HG03521 (cell line): Measurements from ENCODE around the gene UBAP2.

Experiments used
- ATAC-seq: cut with Tn5 transposase; IDR thresholded peaks from one replicate; pipeline ENCODE4 v1.9.1; 2021; ENCODE audit warnings: mild to moderate bottlenecking, moderate library complexity; ENCODE audit not compliant: unreplicated experiment

The UBAP2 gene

GRCh38 chr9:33878691-33879366, 169.9 kb downstream of the UBAP2 start:
- no peak for ATAC-seq

- no peak for ATAC-seq
Measured at GRCh38 chr9:33877727-33878489, 170.8 kb downstream of the UBAP2 start.
